ENCODE measurements around the gene ZNF791.
"Not testable (repeated sequence)": the region's sequence is repeated elsewhere in the genome, so short reads cannot be mapped to it uniquely, and the experiment has no call there.

The ZNF791 gene

GRCh38 chr19:12611361-12611699, 610 bp downstream of the ZNF791 start:
- no peak for TF ChIP-seq CTCF (IDR thresholded peaks at IDR 0.05; ENCODE audit: extremely low read depth, missing control alignments)
- DNase-seq (ENCODE audit: low spot score), result peak; percentile 33

- DNase-seq (ENCODE audit: low spot score), result no peak
- no peak for TF ChIP-seq CTCF (IDR thresholded peaks at IDR 0.05; ENCODE audit: extremely low read depth, missing control alignments)
Measured at GRCh38 chr19:12617646-12618045, 6.9 kb downstream of the ZNF791 start.

GRCh38 chr19:12621253-12622024, 10.7 kb downstream of the ZNF791 start:
- not testable (repeated sequence) for DNase-seq (ENCODE audit: low spot score)

GRCh38 chr19:12623361-12624031, 12.8 kb downstream of the ZNF791 start:
- no peak for TF ChIP-seq CTCF (IDR thresholded peaks at IDR 0.05; ENCODE audit: extremely low read depth, missing control alignments)
- DNase-seq (ENCODE audit: low spot score), result no peak

DNA sequence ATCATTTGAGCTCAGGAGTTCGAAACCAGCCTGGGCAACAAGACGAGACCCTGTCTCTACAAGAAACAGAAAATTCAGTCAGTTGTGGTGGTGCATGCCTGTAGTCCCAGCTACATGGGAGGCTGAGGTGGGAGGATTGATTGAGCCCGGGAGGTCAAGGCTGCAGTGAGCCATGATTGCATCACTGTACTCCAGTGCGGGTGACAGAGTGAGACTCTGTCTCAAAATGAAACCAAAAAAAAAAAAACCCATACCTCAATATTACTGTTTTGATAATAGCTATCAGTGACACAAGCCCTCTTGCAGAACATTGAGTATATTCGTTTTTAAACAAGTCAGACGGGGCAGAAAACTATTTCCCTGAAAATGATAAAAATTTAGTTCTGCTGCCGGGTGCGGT, 16.2 kb downstream of the ZNF791 start:
- TF ChIP-seq CTCF (IDR thresholded peaks at IDR 0.05; ENCODE audit: extremely low read depth, missing control alignments), result no peak
- no peak for DNase-seq (ENCODE audit: low spot score)

GRCh38 chr19:12628040-12629022, 17.6 kb downstream of the ZNF791 start:
- TF ChIP-seq CTCF (IDR thresholded peaks at IDR 0.05; ENCODE audit: extremely low read depth, missing control alignments), result no peak
- DNase-seq (ENCODE audit: low spot score), result no peak

DNA sequence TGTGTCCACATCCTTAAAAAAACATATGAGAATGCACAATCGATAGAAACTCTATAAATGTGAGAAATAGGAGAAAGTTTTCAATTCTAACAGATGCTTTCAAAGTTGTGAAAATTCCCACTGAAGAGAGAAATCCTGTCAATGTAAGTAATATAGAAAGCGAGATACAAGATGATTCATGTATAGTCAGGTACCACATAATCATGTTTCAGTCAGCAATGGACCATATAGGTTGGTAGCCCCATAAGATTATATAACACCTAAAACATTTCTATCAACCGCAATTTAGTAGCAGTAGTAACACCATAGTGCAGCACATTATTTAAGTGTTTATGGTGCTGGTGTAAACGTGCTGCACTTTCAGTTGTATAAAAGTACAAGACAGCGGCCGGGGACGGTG, 18.5 kb downstream of the ZNF791 start:
- TF ChIP-seq CTCF (IDR thresholded peaks at IDR 0.05; ENCODE audit: extremely low read depth, missing control alignments), result no peak
- DNase-seq (ENCODE audit: low spot score), result no peak

Data from GM20000 (cell line).